Astrocyte (in vitro differentiated cells and primary cell): ENCODE measurements around the gene IDH2. TPM values are rescaled to one million over a fixed set of nuclear protein-coding genes. Genes with fewer than 3 reads are reported as not detected.

Source experiments
- DNase-seq: peaks from one replicate; pipeline ENCODE4 v3.0.0-alpha.2; 2010; ENCODE audit warnings: low read depth
- FAIRE-seq: peaks from 2 replicates; lab custom pipeline; 2011; peaks lifted over from hg19 to GRCh38; lab: Jason Lieb, UNC
- H2AFZ ChIP-seq: 2 replicates; pipeline ENCODE4 v1.6.0; 2012; ENCODE audit warnings: low read depth, low read length, inconsistent platforms
- H3K27ac ChIP-seq: 2 replicates; pipeline ENCODE4 v1.5.1; 2011; ENCODE audit warnings: low read depth, low read length, inconsistent platforms
- H3K27me3 ChIP-seq: 2 replicates; pipeline ENCODE4 v1.6.0; 2011; ENCODE audit warnings: low read length, inconsistent platforms; ENCODE audit not compliant: insufficient read depth
- H3K36me3 ChIP-seq: 2 replicates; pipeline ENCODE4 v1.5.1; 2011; ENCODE audit warnings: low read length, inconsistent platforms; ENCODE audit not compliant: insufficient read depth
- H3K4me1 ChIP-seq: 2 replicates; pipeline ENCODE4 v1.5.1; 2011; ENCODE audit warnings: low read length, inconsistent platforms; ENCODE audit not compliant: insufficient read depth
- H3K4me2 ChIP-seq: 2 replicates; pipeline ENCODE4 v1.6.0; 2012; ENCODE audit warnings: low read length, inconsistent platforms
- H3K4me3 ChIP-seq: 2 replicates; pipeline ENCODE4 v1.5.1; 2011; ENCODE audit warnings: low read depth, mild to moderate bottlenecking, low read length, inconsistent platforms; ENCODE audit not compliant: insufficient read depth
- H3K79me2 ChIP-seq: 2 replicates; pipeline ENCODE4 v1.6.0; 2012; ENCODE audit warnings: mild to moderate bottlenecking, low read length, inconsistent platforms; ENCODE audit not compliant: insufficient read depth
- H3K9ac ChIP-seq: 2 replicates; pipeline ENCODE4 v1.6.0; 2012; ENCODE audit warnings: mild to moderate bottlenecking, low read length, inconsistent platforms
- H3K9me3 ChIP-seq: 2 replicates; pipeline ENCODE4 v1.5.1; 2012; ENCODE audit warnings: low read depth, mild to moderate bottlenecking, low read length, inconsistent platforms; ENCODE audit not compliant: insufficient read depth
- H4K20me1 ChIP-seq: 2 replicates; pipeline ENCODE4 v1.6.0; 2012; ENCODE audit warnings: low read length, inconsistent platforms; ENCODE audit not compliant: insufficient read depth
- H3K27ac Mint-ChIP-seq: one replicate; pipeline ENCODE4 v1.8.0; 2021; ENCODE audit warnings: mild to moderate bottlenecking, mixed read lengths; ENCODE audit not compliant: unreplicated experiment
- H3K27me3 Mint-ChIP-seq: one replicate; pipeline ENCODE4 v1.8.0; 2021; ENCODE audit warnings: low read depth, mixed read lengths; ENCODE audit not compliant: unreplicated experiment
- H3K36me3 Mint-ChIP-seq: one replicate; pipeline ENCODE4 v1.8.0; 2021; ENCODE audit warnings: low read depth, mixed read lengths; ENCODE audit not compliant: unreplicated experiment
- H3K4me1 Mint-ChIP-seq: one replicate; pipeline ENCODE4 v1.8.0; 2021; ENCODE audit warnings: low read depth, mixed read lengths; ENCODE audit not compliant: unreplicated experiment
- H3K4me3 Mint-ChIP-seq: one replicate; pipeline ENCODE4 v1.8.0; 2021; ENCODE audit warnings: mild to moderate bottlenecking, moderate library complexity, mixed read lengths; ENCODE audit not compliant: unreplicated experiment
- H3K9me3 Mint-ChIP-seq: one replicate; pipeline ENCODE4 v1.8.0; 2021; ENCODE audit warnings: mild to moderate bottlenecking, mixed read lengths; ENCODE audit not compliant: unreplicated experiment
- EZH2 ChIP-seq: IDR thresholded peaks from 2 replicates; pipeline ENCODE4 v1.6.1; 2012; ENCODE audit warnings: mild to moderate bottlenecking, low read length, inconsistent platforms; ENCODE audit not compliant: insufficient read depth
- total RNA-seq: library from RNA; stranded (reverse); gene quantifications from 2 replicates; pipeline ENCODE4 v1.2.1, GENCODE V29; 2021
- TF ChIP-seq, protein P1 (sequence below): IDR thresholded peaks from 2 replicates; pipeline ENCODE4 v1.5.1; 2011; ENCODE audit warnings: low read depth, mild to moderate bottlenecking, inconsistent platforms, low read length, moderate library complexity; ENCODE audit not compliant: insufficient read depth

The IDH2 gene
- total RNA-seq, 1 donor from 2014 or later = 76.6 TPM

- no peak for FAIRE-seq
- H3K4me1 Mint-ChIP-seq = peaks cover 4% of the 10 kb centered on the region
Observed at GRCh38 chr15:90049666-90050604, 52.3 kb downstream of the IDH2 start.

GRCh38 chr15:90049030-90049429 is 53.2 kb downstream of the IDH2 start:
- H3K27me3 ChIP-seq = no peaks in the 10 kb centered on the region
- no peak overlapping the region for H3K4me3 ChIP-seq
- no peak overlapping the region for H3K4me3 Mint-ChIP-seq
- H4K20me1 ChIP-seq = peaks cover 69% of the 10 kb centered on the region
- peaks cover 22% of the 10 kb centered on the region for H3K79me2 ChIP-seq
- no peaks in the 10 kb centered on the region for H3K27me3 Mint-ChIP-seq
- H3K9me3 Mint-ChIP-seq = peaks cover 1% of the 10 kb centered on the region
- H3K27ac ChIP-seq = no peak overlapping the region
- H3K9ac ChIP-seq = no peak overlapping the region
- TF ChIP-seq EZH2 = no peak
- TF ChIP-seq, protein P1, sequence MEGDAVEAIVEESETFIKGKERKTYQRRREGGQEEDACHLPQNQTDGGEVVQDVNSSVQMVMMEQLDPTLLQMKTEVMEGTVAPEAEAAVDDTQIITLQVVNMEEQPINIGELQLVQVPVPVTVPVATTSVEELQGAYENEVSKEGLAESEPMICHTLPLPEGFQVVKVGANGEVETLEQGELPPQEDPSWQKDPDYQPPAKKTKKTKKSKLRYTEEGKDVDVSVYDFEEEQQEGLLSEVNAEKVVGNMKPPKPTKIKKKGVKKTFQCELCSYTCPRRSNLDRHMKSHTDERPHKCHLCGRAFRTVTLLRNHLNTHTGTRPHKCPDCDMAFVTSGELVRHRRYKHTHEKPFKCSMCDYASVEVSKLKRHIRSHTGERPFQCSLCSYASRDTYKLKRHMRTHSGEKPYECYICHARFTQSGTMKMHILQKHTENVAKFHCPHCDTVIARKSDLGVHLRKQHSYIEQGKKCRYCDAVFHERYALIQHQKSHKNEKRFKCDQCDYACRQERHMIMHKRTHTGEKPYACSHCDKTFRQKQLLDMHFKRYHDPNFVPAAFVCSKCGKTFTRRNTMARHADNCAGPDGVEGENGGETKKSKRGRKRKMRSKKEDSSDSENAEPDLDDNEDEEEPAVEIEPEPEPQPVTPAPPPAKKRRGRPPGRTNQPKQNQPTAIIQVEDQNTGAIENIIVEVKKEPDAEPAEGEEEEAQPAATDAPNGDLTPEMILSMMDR = no peak
- H3K4me1 ChIP-seq = no peaks in the 10 kb centered on the region
- H3K9me3 ChIP-seq = no peaks in the 10 kb centered on the region
- H2AFZ ChIP-seq = no peak overlapping the region
- peaks cover 2% of the 10 kb centered on the region for H3K4me1 Mint-ChIP-seq
- H3K36me3 Mint-ChIP-seq = peaks cover 1% of the 10 kb centered on the region
- no peak for FAIRE-seq
- no peak overlapping the region for H3K4me2 ChIP-seq
- no peaks in the 10 kb centered on the region for H3K36me3 ChIP-seq
- H3K27ac Mint-ChIP-seq = no peak overlapping the region
- DNase-seq = no peak

More at GRCh38 chr15:90049666-90050604, 52.3 kb downstream of the IDH2 start:
- Histone ChIP-seq H2AFZ (no peak overlapping the region), H3K9me3 (no peaks in the 10 kb centered on the region), H4K20me1 (peaks cover 74% of the 10 kb centered on the region), H3K36me3 (no peaks in the 10 kb centered on the region), H3K79me2 (peaks cover 16% of the 10 kb centered on the region), H3K27me3 (no peaks in the 10 kb centered on the region), H3K27ac (no peak overlapping the region), H3K4me3 (no peak overlapping the region), H3K4me2 (no peak overlapping the region), H3K4me1 (no peaks in the 10 kb centered on the region), H3K9ac (no peak overlapping the region)
- H3K9me3 Mint-ChIP-seq = peaks cover 1% of the 10 kb centered on the region
- no peak for TF ChIP-seq EZH2
- TF ChIP-seq, protein P1 = no peak
- H3K4me3 Mint-ChIP-seq = no peak overlapping the region
- no peaks in the 10 kb centered on the region for H3K27me3 Mint-ChIP-seq
- DNase-seq = no peak
- H3K36me3 Mint-ChIP-seq = peaks cover 1% of the 10 kb centered on the region
- H3K27ac Mint-ChIP-seq = peak overlapping the region; percentile 14
